A673 (cell line): ENCODE results near the gene GABRB1. TPM values are rescaled to one million over a fixed set of nuclear protein-coding genes. Genes with fewer than 3 reads are reported as not detected.

Experiments used
- BruUV-seq: library from RNA; stranded (reverse); fragments of 400-500 nt; replicated peaks from 2 replicates; lab custom pipeline; 2021; lab: Mats Ljungman, UMichigan
- CTCF ChIA-PET: fragments of 300-600 bp; sonication (Branson Sonifier 250); formaldehyde crosslinking; loops from one replicate; lab custom pipeline; 2022; ENCODE audit warnings: antibody characterized with exemption; lab: Charles Lee
- POLR2A ChIA-PET: fragments of 300-600 bp; sonication (Branson Sonifier 250); formaldehyde crosslinking; loops from one replicate; lab custom pipeline; 2022; ENCODE audit warnings: antibody characterized with exemption; ENCODE audit not compliant: low non-redundant PET; lab: Charles Lee
- DNase-seq: peaks from one replicate; pipeline ENCODE4 v3.0.0-alpha.2; 2015; ENCODE audit warnings: low spot score
- H3K27ac ChIP-seq: fragments of 200-600 bp; sonication (generic); 2 replicates; pipeline ENCODE4 v1.5.1; 2016; ENCODE audit warnings: mixed run types, low read depth, mild to moderate bottlenecking, mixed read lengths, antibody characterized with exemption, low read length; ENCODE audit not compliant: poor library complexity, severe bottlenecking
- H3K27me3 ChIP-seq: fragments of 200-600 bp; sonication (generic); replicated peaks from 2 replicates; pipeline ENCODE4 v1.6.1; 2017; ENCODE audit warnings: mixed run types, low read depth, mild to moderate bottlenecking, mixed read lengths, antibody characterized with exemption, low read length; ENCODE audit not compliant: insufficient read depth, poor library complexity
- H3K36me3 ChIP-seq: fragments of 200-600 bp; sonication (generic); 2 replicates; pipeline ENCODE4 v1.6.1; 2016; ENCODE audit warnings: mixed run types, mild to moderate bottlenecking, mixed read lengths, antibody characterized with exemption, low read length; ENCODE audit not compliant: insufficient read depth, poor library complexity, severe bottlenecking
- H3K4me1 ChIP-seq: fragments of 200-600 bp; sonication (generic); 2 replicates; pipeline ENCODE4 v1.6.1; 2017; ENCODE audit warnings: mixed run types, mild to moderate bottlenecking, mixed read lengths, antibody characterized with exemption, low read length; ENCODE audit not compliant: insufficient read depth, poor library complexity, severe bottlenecking
- H3K4me3 ChIP-seq: fragments of 200-600 bp; sonication (generic); 2 replicates; pipeline ENCODE4 v1.5.1; 2016; ENCODE audit warnings: low read depth, mixed run types, mild to moderate bottlenecking, mixed read lengths, low read length; ENCODE audit not compliant: poor library complexity, severe bottlenecking
- H3K9me3 ChIP-seq: fragments of 200-600 bp; sonication (generic); 2 replicates; pipeline ENCODE4 v1.6.1; 2016; ENCODE audit warnings: mixed run types, low read depth, mild to moderate bottlenecking, mixed read lengths, antibody characterized with exemption, low read length; ENCODE audit not compliant: poor library complexity, severe bottlenecking
- CTCF ChIP-seq: fragments of 300-800, 200-600 bp; sonication (generic); conservative IDR thresholded peaks from 2 replicates; pipeline ENCODE4 v1.5.1; 2017; ENCODE audit warnings: low read depth, mild to moderate bottlenecking, antibody characterized with exemption, low read length, moderate library complexity, mixed read lengths
- EZH2 ChIP-seq: fragments of 200-600 bp; sonication (generic); IDR thresholded peaks from 2 replicates; pipeline ENCODE4 v1.6.1; 2017; ENCODE audit warnings: borderline replicate concordance, low read depth, mild to moderate bottlenecking, mixed read lengths, antibody characterized with exemption, low read length; ENCODE audit not compliant: poor library complexity, severe bottlenecking
- intact Hi-C: fragments of 100-400 bp; cut with micrococcal nuclease; formaldehyde crosslinking; loops from one replicate; pipeline ENCODE4 v1.10.0; 2022; ENCODE audit not compliant: unreplicated experiment
- total RNA-seq: library from RNA; stranded (reverse); gene quantifications from 2 replicates; pipeline ENCODE4 v1.2.3, GENCODE V29; 2021

GABRB1 gene
- total RNA-seq, 1 experiment from 2014 or later, result 1.0 TPM

DNA sequence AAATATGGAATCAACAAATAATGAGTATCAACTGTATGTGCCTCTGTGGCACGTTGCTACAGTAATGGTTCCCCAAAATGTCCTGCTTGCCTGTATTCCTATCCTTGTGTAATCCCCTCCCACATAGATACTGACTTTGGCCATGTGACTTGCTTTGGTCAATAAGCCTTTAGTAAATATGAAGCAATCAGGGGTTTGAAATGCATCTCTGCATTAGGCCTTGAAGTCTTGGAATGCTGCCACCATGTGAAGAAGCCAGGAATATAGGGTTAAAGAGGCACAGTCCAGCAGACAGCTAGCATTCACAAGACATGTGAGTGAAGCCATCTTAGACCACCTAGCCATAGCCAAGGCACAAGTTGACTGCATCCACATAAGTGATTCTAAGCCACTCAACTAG lies 190.9 kb downstream of the GABRB1 start:
- no peak overlapping the region for H3K27ac ChIP-seq
- no peak for TF ChIP-seq CTCF
- TF ChIP-seq EZH2, result no peak
- H3K4me3 ChIP-seq, result no peak overlapping the region
- no peaks in the 10 kb centered on the region for H3K9me3 ChIP-seq
- ChIA-PET CTCF (no interaction called here), POLR2A (no interaction called here)
- intact Hi-C loops, result no loop called here
- no peaks in the 10 kb centered on the region for H3K36me3 ChIP-seq
- no peaks in the 10 kb centered on the region for H3K27me3 ChIP-seq
- BruUV-seq, result no TSS peak
- H3K4me1 ChIP-seq, result no peaks in the 10 kb centered on the region
- no peak for DNase-seq

- intact Hi-C loops, result no loop called here
- CTCF ChIA-PET, result no interaction called here
Observed at GRCh38 chr4:47224361-47224760, 193.0 kb downstream of the GABRB1 start.

DNA sequence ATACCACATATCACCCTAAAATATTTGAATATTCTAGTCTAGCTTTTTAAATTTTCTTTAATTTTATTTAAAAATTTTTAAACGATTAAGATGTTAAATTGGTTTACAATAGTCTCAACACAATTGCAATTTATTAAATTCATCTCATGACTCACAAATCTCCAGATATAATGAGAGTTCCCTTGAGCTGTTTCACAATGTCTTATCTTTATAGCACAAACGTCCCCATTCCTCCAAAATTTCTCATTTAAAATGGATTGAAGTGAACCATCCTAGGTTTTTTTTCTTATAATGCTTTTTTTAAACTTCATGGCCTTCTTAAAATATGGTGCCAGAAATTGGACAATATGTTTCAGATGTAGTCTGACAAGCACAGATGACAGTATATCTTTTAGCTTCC lies 204.4 kb downstream of the GABRB1 start:
- ChIA-PET CTCF (no interaction called here), POLR2A (no interaction called here)
- Histone ChIP-seq H3K27me3 (no peaks in the 10 kb centered on the region), H3K9me3 (no peaks in the 10 kb centered on the region), H3K4me3 (no peak overlapping the region), H3K36me3 (no peaks in the 10 kb centered on the region), H3K4me1 (no peaks in the 10 kb centered on the region), H3K27ac (no peak overlapping the region)
- no peak for DNase-seq
- BruUV-seq, result no TSS peak
- no peak for TF ChIP-seq CTCF
- no peak for TF ChIP-seq EZH2
- intact Hi-C loops, result no loop called here

More at GRCh38 chr4:47224361-47224760, 193.0 kb downstream of the GABRB1 start:
- no peak for DNase-seq
- POLR2A ChIA-PET, result no interaction called here
- Histone ChIP-seq H3K9me3 (no peaks in the 10 kb centered on the region), H3K27ac (no peak overlapping the region), H3K4me1 (no peaks in the 10 kb centered on the region), H3K27me3 (no peaks in the 10 kb centered on the region), H3K4me3 (no peak overlapping the region), H3K36me3 (no peaks in the 10 kb centered on the region)
- TF ChIP-seq CTCF (no peak), EZH2 (no peak)
- no TSS peak for BruUV-seq
